NCI-H446 treated with DMSO at 0.1 percent for 48 hours (cell line): Measurements from ENCODE around the gene CATSPERD.
"Not testable (repeated sequence)": the region's sequence is repeated elsewhere in the genome, so short reads cannot be mapped to it uniquely, and the experiment has no call there.

Experiments used
- DNase-seq: peaks from one replicate; lab custom pipeline; 2025; lab: John Stamatoyannopoulos, UW

Gene CATSPERD

DNA sequence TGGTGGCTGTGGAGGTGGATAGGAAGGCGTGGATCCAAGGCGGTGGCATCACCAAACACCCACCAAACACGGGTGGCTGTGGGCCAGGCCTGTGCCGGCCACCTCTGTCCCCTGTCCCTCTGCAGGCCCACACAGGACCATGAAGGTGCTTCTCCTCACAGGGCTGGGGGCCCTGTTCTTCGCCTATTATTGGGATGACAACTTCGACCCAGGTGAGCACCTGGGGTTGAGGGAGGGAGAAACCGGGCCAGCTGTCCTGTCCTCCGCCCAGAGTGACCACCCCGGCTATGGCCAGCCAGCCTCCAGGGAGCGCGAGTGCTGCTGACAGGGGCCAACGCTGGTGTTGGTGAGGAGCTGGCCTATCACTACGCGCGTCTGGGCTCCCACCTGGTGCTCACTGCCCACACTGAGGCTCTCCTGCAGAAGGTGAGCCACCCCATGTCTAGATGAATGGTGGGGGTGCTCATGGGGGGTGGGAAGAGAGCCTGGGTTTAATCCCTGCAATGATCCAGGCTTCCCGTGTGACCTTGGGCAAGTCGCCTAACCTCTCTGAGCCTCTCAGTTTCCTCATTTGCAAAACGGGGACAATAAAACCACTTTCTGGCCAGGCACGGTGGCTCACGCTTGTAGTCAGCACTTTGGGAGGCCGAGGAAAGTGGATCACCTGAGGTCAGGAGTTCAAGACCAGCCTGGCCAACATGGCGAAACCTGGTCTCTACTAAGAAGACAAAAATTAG lies 35.6 kb upstream of the CATSPERD start:
- no peak for DNase-seq

DNA sequence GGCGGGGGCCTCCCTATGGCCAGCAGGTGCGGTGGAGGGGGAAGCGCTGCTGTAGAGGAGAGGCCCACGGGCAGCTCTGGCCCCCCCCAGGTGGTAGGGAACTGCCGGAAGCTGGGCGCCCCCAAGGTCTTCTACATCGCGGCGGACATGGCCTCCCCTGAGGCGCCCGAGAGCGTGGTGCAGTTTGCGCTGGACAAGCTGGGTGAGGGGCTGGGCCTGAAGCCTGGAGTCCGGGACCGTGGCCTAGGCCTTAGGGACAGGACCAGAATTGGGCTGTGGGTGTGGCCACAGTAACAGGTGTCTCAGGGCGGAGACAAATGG lies 34.2 kb upstream of the CATSPERD start:
- DNase-seq, result no peak

DNA sequence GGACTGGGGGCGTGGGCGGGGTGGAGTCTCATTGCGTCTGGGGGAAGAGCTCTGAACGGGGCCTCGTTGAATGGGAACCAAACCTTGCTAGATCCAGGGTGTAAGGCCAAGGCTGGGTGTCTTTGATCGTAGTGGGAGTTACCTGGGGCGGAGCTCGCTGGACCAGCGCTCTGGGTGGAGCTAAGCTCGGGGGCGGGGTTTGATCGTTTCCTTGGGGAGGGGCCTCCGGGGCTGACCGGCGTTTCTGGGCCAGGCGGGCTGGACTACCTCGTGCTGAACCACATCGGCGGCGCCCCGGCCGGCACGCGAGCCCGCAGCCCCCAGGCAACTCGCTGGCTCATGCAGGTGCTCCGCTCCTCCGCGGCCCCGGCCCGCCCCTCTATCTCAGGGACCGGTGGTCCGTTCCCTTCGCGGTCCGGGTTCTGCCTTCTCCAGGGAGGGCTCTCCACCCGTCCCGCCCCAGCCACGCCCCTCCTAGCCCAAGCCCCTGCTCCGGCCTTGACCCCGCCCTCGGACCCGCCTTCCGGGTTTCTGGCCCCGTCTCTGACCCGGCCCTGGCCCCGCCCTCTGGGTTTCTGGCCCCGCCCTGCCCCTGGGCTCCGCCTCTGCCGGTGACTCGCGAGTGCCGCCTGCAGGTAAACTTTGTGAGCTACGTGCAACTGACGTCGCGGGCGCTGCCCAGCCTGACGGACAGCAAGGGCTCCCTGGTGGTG lies 33.6 kb upstream of the CATSPERD start:
- peak; percentile 83 for DNase-seq

DNA sequence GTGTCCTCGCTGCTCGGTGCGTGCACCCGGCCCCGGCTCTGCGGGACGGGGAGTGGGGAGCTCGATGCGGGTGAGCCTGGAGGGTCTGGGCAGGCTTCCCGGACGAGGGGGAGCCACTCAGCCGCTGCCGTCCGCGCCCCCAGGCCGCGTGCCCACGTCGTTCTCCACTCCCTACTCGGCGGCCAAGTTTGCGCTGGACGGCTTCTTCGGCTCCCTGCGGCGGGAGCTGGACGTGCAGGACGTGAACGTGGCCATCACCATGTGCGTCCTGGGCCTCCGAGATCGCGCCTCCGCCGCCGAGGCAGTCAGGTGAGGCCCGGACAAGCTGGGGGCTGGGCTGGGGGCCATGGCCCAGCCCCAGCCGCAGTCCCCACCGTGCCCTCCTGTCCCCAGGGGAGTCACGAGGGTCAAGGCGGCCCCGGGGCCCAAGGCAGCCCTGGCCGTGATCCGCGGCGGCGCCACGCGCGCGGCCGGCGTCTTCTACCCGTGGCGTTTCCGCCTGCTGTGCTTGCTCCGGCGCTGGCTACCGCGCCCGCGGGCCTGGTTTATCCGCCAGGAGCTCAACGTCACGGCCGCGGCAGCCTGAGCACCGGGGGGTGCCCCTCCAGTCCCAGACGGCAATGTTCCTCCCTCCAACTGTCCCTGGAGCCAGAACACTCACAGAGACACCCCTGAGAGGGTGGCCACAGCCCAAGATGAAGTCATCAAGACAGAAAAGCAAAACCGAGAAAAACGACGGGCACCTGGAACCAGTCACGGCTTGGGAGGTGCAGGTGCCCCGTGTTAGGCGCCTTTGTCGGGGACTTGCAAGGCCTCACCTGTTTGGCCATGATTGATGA lies 32.9 kb upstream of the CATSPERD start:
- DNase-seq, result no peak

DNA sequence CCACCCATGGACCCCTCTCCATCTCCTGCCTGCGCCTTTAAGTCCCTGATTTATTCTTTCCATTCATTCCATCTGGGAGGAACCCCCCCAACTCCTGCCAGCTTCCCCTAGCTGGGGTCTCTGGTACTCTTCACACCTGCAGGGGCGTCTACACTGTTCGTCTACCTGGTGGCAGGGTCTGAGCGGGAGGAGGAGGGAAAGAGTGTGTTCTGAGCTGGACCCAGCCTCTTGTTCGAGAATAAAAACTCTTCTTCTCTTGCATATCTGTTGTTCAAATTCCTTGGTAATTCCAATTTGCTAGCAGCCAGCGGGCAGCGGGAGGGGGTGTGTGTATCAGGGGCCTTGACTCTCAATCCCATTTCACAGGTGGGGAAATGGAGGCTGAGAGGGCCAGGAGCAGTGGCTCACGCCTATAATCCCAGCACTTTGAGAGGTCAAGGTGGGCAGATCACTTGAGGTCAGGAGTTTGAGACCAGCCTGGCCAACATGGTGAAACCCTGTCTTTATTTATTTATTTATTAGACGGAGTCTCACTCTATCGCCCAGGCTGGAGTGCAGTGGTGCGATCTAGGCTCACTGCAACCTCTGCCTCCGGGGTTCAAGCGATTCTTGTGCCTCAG lies 32.1 kb upstream of the CATSPERD start:
- DNase-seq, result not testable (repeated sequence)

DNA sequence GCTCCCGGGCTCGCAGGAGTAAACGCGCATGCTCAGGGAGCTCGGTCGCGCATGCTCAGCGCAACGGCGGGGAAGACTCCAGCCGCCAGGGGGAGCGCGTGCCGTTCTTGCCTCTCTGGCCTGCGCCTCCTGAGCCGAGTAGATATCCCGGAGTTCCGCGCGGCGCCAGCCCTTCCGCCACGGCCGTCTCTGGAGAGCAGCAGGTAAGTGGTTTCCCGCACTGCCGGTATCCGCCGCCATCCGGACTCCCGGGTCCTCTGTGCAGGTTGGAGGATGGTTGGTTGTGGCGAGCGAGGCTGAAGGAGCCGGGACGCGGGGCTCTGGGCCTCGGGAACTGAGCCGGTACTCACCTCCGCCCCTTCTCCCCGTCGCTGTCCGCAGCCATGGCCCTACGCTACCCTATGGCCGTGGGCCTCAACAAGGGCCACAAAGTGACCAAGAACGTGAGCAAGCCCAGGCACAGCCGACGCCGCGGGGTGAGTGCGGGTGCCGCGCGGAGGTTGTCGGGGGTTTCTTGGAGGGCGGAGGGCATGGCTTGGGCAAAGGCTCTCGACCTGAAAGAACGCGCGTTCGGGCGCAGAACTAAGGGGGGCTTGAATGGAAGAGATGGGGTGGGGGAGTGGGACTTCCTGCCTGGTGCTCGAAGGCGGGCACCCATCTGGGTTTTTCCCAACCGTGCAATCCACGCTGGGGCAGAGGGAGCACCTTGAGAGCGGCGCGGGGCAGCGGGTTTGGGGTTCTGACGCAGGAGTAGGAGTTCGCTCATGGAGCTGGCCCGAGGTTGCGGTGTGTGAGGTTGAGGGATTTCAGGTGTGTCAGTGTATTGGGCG lies 30.1 kb upstream of the CATSPERD start, which contains the start of gene RPL36:
Gene RPL36, plus strand, starts transcription at position 171 of the 830 bp plus-strand sequence. Its CDS starts 213 bp downstream, at position 384.
- peak; percentile 90 for DNase-seq

DNA sequence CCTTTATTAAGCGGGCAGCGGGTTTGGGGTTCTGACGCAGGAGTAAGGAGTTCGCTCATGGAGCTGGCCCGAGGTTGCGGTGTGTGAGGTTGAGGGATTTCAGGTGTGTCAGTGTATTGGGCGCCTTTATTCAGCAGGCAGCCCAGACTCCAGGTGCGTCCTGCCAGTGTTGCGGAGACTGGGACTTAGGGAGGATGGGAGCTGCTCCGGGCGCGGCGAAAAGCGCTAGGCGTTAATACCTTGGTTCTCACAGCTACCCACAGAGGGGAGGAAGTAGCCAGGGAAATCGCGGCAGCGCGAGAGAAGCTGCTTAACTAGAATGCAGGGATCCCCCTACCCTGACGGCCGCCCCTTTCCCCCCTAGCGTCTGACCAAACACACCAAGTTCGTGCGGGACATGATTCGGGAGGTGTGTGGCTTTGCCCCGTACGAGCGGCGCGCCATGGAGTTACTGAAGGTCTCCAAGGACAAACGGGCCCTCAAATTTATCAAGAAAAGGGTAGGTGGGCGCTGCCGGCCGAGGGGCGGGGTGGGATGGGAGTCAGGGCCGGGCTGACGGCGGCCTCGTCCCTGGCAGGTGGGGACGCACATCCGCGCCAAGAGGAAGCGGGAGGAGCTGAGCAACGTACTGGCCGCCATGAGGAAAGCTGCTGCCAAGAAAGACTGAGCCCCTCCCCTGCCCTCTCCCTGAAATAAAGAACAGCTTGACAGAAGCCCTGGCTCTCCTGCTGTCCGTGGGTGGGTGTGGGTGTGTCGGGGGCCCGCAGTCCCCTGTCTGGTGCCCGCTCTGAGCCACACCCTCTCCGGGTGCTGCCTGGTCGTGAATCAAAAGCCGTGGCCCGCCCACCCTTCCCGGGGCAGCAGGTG lies 29.2 kb upstream of the CATSPERD start:
- DNase-seq, result peak; percentile 54

DNA sequence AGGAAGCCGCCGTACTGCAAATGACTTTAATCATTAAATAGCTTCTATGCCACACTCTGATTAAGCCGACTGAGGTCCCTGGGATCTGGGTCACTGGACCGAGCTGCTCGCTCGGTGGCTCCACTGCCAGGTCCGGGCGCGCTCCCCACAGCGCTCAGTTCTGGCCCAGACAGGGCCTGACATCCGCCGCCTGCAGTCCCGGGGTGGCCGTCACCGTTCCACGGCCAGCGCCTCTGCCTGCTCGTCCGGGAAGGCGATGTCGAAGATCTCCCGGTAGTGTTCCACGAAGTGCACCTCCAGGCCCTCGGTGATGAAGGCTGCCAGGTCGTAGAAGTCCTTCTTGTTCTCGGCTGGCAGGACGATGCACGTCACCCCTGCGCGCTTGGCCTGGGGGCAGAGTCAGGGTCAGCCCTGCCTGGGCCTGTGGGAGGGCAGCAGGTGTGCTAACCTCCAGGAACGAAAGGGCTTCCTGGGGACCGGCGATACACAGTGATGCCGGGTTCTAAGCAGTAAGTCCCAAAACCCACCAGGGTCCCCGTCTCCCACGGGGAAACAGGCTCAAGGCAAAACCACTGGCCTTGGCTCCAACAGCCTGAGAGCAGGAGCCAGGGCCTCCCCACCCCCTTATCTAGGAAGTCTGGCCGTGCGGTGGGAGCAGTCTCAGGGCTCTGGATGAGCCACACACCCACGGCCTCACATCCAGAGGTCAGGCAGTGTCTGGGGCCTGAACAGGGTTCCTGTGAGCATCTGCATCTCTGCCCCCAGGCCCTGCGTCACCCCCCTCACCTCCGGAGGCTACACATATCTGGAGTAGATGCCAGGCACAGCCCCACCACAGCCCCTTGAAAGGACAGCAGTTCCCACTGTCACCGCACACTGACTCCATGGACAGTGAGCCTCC lies 28.4 kb upstream of the CATSPERD start:
- DNase-seq, result no peak

DNA sequence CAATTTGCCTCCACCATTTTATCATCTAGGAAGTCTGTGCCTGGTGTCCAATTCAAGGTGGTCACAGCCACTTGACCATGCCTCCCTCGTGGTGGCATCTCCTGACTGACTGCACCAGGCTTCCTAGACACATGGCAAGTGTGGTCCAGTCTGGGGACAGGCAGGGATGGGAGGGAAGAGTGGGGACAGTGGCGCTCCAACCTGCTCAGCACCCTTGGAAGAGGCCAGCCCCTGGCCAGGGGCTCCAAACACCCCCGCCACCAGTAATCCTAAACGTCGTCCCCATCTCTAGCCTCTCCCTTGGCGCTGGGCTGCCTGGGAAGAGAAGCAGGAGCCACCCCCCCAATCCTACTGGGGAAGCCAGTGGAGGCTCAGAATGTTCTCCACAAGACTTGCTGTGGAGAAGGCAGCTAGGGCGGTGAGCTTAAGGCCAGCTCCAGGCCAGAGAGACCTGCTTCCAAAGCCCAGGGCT lies 27.7 kb upstream of the CATSPERD start:
- no peak for DNase-seq

DNA sequence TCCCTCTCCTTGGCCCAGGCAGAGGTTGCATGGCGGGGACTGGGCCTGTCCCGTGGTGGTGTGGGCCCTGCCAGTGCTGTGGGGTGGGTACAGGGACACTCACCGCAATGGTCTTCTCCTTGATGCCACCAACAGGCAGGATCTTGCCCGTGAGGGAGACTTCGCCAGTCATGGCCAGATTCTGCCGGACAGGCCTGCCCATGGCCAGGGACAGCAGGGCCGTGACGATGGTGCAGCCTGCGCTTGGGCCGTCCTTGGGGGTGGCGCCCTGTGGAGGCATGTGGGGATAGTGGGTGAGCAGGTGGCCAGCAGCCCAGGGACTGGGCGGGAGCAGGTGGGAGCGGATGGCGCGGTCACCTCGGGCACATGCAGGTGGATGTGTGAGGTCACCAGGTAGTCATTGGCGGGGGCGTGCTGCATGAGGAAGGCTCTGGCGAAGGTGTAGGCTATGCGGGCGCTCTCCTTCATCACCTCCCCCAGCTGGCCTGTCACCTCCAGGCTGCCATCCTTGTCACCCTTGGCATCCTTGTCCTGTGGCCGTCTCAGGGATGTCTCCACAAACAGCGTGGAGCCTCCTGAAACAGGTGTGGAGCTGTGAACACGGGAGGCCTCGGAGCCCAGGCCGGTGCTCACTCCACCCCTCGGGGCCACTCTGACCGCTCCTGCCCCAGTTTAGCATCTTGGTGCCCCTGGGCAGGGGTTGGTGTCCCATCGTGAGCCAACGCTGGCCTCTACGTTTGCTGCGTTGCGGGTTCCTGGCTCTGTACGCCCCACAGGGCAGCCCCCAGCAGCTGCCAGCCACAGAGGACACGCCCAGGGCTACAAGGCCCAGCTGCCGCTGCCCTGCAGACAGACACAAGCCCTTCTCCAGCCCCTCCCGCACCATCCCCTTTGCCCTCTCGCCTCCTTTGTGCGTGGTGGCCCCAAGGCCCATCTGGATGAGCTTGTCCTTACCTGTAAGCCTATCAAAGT lies 27.0 kb upstream of the CATSPERD start:
- no peak for DNase-seq

DNA sequence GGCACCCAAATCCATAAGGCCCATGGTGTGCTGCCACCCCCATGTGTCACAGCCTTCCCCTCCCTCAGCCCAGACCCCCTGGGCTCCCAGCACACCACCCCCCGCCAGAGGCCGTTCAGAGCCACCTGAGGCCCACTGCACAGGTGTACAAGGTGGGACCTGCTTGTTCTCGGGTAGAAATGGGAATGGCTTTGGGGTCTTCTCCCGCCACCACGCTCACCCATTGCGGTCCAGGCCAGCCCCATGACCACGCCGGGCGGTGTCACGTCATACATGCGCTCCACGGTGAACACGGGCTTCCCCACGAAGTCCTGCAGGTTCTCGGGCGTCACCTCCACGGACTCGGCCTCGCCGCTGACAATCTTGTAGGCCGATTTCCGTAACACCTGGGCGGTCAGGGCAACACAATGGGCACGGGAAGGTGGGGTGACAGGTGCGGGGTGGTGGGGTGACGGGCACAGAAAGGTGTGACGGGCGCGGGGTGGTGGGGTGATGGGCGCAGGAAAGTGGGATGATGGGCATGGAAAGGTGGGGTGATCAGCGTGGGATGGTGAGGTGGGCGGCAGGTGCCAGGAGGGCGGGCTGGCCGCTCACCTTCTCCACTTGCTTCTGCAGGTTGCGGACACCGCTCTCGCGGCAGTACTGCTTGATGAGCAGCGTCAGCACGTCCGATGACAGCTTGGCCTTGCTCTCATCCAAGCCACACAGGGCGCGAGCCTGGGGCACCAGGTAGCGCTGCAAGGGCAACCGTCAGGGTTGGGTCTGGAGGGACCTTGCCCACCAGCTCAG lies 26.1 kb upstream of the CATSPERD start:
- DNase-seq, result no peak

DNA sequence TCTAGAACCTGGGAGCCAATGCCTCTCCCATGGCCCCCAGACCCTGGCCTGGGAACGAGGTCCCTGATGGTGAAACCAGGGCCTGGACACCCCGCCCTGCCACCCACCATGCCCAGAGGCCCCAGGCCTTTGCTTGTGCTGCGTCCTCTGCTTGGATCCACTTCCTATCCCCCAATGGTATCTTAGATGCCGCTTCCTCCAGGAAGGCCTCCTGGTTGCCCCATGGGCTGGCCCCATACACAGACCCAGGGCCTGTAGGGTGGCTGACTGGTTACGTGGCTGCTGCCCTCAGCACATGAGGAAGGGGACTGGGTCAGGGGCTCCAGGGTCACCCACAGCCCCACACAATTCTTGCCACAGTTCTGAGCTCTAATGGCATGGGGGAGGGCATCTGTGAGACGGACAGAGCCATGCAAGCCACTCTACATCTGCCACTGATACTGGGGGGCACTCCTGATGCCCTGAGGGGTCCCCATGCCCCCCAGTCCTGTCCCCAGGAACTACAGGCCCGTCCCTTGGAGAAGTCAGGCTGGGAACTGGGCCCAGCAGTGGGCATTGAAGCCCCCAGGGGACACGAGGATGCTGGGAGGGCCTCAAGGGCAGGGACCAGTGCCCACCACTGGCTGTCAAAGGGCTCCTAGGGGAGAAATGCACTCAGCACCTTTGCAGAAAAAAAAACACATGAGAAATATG lies 25.3 kb upstream of the CATSPERD start:
- no peak for DNase-seq

DNA sequence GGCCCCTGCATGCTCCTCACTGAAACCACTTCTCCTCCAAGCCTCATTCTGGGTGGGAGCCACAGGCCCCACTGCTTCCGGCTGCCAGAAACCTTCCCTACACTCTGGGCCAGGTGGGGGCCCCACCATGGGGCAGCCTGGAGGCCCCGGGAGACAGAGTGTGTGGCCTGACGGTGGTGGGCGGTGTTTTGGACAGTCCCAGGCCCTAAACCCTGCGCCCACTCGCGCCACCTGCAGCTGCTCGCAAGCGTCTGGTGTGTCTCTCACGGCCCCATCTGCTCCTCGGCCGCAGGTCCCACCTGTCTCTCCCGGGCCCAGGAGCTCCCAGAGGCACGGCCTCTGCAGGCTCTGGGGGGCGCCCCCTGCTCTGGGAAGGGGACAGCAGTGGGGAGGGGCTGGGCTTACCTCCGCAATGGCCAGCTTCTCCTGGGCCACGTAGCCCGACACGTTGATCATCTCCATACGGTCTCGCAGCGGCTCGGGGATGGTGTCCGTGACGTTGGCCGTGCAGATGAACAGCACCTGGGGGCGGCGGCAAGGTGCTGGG lies 24.7 kb upstream of the CATSPERD start:
- no peak for DNase-seq

DNA sequence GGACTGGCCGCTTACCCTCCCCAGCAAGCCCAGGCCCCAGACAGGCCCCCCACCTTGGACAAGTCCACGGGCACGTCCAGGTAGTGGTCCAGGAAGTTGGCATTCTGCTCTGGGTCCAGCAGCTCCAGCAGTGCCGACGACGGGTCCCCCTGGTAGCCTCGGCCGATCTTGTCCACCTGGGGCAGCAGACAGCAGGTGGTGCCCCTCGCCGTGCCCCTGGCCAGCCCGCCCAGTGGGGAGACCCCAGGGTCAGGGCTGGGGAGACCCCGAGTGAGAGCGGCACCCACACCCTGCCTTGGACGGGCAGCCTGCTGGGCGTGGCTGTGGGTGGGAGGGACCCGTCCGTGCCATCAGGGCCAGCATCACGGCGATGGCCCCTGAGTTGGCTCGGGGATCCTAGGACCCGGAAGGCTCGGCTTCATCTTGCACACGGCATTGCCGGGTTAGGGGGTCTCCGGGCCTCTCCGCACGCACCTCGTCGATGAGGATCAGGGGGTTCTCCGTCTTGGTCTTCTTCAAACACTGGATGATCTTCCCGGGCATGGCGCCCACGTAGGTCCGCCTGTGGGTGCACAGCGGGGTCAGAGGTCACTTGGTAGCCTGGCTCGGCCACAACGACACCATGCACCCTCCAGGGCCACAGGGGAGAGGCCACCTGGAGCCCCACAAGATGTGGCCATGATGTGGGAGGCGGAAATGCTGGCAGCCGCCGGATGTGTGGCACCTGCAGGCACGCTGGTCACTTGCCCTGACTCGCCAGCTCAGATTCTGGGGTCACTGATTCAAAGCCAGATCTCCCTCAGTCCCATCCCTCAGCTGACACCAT lies 24.0 kb upstream of the CATSPERD start:
- DNase-seq, result no peak
